OCI-M2 (cell line): ENCODE measurements around the gene FCMR.

Source experiments
- DNase-seq: peaks from one replicate; lab custom pipeline; 2025; ENCODE audit not compliant: unreplicated experiment; lab: John Stamatoyannopoulos, UW

Gene FCMR, protein sequence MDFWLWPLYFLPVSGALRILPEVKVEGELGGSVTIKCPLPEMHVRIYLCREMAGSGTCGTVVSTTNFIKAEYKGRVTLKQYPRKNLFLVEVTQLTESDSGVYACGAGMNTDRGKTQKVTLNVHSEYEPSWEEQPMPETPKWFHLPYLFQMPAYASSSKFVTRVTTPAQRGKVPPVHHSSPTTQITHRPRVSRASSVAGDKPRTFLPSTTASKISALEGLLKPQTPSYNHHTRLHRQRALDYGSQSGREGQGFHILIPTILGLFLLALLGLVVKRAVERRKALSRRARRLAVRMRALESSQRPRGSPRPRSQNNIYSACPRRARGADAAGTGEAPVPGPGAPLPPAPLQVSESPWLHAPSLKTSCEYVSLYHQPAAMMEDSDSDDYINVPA

GRCh38 chr1:206921772-206922265 lies at the start of gene FCMR:
Gene FCMR, minus strand, starts transcription at chr1:206921941. Its CDS starts 87 bp downstream, at chr1:206921854.
- no peak for DNase-seq

- DNase-seq, result no peak
Measured at GRCh38 chr1:206971029-206971655, 49.4 kb upstream of the FCMR start.

- no peak for DNase-seq
Measured at GRCh38 chr1:206970446-206970845, 48.7 kb upstream of the FCMR start, which contains the start of gene FCAMR. Gene FCAMR, minus strand, starts transcription at chr1:206970460. Its CDS starts 335 bp downstream, at chr1:206970125.

DNA sequence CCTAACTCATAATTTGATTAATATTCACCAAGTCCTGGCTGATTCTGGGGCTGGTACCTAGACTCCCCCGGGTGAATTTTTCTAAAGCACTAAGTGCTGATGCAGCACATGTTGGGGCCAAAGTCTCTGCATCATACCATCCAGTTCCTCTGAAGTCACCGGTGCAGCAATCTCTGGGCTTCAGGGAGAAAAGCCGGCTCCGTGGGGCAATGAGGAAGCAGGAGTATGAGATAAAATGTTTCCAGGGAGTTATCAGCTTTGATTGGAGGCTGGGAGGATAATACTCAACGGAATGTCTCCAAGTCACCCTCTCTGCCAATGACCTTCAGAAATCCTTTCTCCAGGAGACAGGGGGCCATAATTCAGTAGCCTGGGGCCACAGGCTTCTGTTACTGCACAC lies 47.3 kb upstream of the FCMR start:
- DNase-seq, result no peak

- DNase-seq, result no peak
Measured at GRCh38 chr1:206967096-206967849, 45.5 kb upstream of the FCMR start.

- no peak for DNase-seq
Measured at GRCh38 chr1:206965781-206966180, 44.0 kb upstream of the FCMR start.

DNA sequence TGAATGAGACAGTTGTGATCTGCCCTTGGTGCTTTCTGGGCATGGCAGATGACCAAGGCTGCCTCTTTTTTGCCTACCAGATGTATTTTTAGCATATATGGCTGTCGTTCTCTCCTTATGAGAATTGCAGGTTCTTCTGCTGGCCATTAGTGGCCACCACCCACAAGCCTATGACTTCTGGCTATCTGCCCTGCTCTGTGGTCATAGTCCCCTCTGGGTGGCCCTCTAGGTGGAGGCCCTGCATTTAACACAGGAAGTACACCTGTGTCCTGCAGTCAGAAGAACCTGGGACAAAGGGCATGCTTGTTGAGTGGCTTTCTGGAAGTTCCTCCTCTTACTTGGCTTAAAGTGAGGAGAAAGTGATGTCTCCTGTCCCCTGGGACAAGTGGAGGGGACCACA lies 42.0 kb upstream of the FCMR start:
- no peak for DNase-seq

DNA sequence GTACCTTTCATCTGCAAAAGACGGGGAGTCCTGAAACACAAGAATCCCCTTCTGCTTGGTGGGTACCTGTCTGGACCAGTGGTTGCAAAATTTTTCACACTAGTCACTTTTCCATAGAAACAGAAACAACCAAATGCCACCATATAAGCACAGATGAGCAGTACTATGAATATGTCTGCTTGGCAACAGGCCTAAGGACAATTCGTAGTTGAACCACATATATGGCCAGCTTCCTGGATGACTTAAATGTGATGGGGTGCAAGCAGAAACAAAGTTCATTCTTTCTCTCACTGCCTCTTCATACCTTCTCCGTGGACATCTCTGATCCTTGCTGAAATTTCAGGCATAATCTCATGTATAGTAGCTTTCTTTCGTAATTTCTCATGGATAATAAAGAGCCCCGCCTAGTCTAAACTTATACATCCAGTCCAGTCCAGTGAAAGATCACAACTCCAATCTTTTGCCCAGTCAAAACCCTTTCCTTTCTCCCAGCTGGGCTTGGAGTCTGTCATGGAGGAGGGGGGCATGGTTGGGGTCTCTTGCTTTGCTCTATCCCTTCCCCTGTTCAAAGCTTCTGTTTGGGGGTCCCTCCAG lies 41.5 kb upstream of the FCMR start:
- DNase-seq, result no peak

DNA sequence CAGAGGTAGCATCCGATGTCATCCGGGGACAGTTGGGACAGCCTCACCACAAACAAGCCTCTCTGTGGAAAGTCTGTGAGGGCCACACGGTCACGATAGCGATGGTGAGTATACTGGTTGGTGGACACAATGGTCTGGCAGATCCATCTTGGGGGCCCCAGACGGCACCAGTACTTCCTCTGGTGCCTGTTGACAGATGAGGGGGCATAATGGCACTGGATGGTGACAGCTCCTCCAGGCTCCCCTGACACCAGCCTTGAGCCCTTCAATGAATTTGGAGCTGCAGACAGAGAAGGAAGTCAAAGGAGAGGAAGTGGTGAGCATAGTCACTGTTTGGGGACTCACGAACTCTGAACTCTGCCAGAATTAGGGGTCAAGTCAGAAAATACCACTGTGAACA lies 40.5 kb upstream of the FCMR start:
- DNase-seq, result no peak

DNA sequence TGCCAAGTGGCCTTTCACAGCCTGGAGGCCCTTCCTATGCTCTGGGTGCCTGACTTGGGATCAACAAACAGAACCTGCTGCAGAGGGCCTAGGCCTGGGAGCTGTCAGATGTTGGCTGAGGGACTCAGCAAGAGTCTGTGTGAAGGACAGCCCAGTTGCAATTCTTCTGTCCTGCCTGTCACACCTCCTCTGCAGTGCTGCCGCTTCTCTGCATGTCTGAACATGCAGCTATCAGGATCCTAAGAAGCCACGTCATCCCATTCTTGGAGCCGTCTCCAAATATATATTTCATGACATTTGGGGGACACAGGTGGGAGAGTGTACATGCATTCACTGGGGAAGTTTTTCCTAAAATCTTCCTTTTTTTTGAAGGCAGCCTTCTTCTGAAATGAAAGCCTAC lies 39.9 kb upstream of the FCMR start:
- DNase-seq, result no peak

GRCh38 chr1:206960676-206961386 lies 39.1 kb upstream of the FCMR start:
- DNase-seq, result no peak

GRCh38 chr1:206958144-206958543 lies 36.4 kb upstream of the FCMR start:
- no peak for DNase-seq

DNA sequence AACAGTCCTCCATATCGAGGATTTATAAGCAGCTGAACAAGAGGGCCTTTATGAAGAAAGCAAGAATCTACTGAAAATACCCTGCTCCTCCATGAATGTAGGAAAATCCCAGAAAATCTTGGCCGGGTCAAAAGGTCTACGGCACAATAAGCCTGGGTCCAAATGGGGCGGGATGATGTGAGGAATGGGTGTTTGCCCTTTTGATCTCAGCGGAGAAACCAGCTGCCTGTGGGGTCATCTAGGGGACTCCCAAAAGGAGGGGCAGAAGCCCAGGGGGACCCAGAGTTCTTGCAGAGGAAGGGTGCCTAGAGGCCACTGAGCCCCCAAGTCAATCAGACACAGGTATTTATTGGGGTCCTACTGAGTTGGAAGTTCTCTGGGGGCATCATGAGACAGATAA lies 35.9 kb upstream of the FCMR start:
- DNase-seq, result no peak

- DNase-seq, result no peak
Measured at GRCh38 chr1:206955476-206956451, 34.0 kb upstream of the FCMR start.

DNA sequence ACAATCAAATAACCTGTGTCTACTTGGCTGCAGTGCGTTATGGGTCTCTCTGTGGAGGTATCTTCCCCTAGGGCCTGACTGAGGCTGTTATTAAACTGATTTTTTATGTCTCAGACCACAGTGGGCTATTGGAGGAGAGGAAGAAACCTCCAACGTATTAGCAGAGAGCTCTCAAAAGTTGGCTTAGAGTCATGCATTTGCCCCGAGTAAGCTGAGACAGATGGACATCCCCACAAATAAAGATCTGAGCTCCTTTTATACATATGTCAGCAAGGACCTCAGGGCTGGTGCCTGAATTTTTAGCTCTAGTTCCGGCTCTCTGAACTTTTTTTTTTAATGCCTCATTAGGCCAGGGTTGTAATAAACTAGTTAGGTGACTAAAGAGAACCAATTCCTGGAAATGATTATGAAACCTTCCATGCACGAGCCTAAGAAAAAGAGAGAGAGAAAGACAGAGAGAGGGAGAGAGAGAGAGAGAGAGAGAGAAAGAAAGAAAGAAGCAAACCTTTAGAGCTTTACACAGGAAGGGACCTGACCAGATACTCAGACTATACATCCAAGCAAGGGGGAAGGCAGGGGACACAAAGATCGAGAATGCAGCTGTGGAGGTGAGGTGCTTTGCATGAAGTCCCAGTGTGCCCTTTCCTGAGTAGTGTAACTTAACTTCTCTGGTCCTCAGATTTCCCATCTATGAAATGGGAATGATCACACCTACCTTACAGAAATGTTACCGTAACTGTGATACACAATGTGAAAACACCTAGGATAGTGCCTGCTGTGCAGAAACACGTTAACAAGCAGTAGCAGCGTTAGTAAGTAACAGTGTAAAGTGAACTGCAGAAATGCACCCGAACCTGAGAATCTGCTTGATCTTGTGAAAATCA lies 33.0 kb upstream of the FCMR start:
- DNase-seq, result no peak

DNA sequence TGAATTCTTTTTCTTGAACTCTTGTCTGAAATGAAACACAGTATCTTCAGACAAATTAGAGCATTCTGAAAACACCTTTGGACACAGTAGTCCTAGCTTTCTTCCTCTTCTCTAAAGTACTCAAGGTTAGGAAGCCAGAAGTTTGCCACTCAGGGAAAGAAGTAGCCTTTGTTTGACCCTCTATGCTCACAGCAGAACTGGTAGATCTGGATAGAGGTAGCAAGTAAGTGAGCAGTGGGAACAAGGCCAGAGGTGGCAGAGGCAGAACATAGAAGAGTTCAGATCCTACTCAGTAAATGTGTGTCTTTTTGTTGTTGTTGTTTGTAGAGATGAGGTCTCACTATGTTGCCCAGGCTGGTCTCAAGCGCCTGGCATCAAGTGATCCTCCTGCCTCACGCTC lies 31.9 kb upstream of the FCMR start:
- DNase-seq, result no peak

DNA sequence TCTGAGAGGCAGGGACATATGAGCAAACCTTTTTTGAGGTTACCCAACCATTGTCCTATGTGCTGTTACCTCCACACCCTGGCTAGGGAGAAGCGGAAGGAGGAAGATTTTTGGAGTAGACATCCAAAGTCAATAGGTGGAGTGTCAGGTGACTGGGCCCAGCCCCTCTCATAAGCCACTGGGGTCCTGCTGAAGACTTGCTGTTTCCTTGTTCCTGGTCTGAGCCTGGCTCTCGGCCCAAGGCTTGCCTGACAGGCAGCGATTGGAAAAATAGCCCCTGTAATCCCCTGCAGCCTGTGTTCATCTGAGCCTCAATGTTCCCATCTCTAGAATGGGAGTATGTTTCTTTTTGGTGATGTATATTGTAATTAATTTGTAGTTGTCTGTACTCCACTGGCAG lies 31.4 kb upstream of the FCMR start:
- DNase-seq, result no peak

GRCh38 chr1:206952171-206952570 lies 30.4 kb upstream of the FCMR start:
- DNase-seq, result no peak
